GM12891 (cell line): Measurements from ENCODE around the gene KLF16.

Experiments used
- PAX5 ChIP-seq: IDR thresholded peaks from 2 replicates; pipeline ENCODE4 v1.6.1; 2011; ENCODE audit warnings: low read length, moderate library complexity, mild to moderate bottlenecking; ENCODE audit not compliant: insufficient read depth, severe bottlenecking
- POLR2A ChIP-seq: IDR thresholded peaks from 2 replicates; pipeline ENCODE4 v1.6.1; 2011; ENCODE audit warnings: low read depth, low read length, control low read depth
- POLR2AphosphoS5 ChIP-seq: IDR thresholded peaks from 2 replicates; pipeline ENCODE4 v1.6.1; 2011; ENCODE audit warnings: low read depth, low read length, control low read depth

DNA sequence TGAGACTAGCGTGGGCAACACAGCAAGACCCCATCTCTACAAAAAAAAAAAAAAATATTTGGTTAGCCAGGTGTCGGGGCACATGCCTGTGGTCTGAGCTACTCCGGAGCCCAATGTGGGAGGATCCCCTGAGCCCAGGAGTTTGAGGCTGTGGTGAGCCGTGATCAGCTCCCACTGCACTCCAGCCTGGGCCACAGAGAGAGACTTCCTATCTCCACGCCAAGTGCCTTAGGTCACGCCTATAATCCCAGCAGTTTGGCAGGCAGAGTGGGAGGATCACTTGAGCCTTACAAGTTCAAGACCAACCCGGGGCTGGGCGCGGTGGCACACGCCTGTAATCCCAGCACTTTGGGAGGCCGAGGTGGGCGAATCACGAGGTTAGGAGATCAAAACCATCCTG, 33.1 kb upstream of the KLF16 start:
- no peak for TF ChIP-seq PAX5
- TF ChIP-seq POLR2A, result no peak
- no peak for TF ChIP-seq POLR2AphosphoS5
